OCI-LY7 (cell line): ENCODE data around the gene GPC4.

Experiments used
- EZH2phosphoT487 ChIP-seq: fragments of 200-600 bp; sonication (generic); IDR thresholded peaks from 2 replicates; pipeline ENCODE4 v1.6.1; 2018; ENCODE audit warnings: low read depth, borderline replicate concordance, mild to moderate bottlenecking, mixed run types, antibody characterized with exemption, low read length, moderate library complexity, mixed read lengths
- TF ChIP-seq, protein P1 (sequence below): fragments of 200-600 bp; sonication (generic); conservative IDR thresholded peaks from 2 replicates; pipeline ENCODE4 v1.5.1; 2014; ENCODE audit warnings: mild to moderate bottlenecking, antibody characterized with exemption, low read length, moderate library complexity, mixed read lengths

DNA sequence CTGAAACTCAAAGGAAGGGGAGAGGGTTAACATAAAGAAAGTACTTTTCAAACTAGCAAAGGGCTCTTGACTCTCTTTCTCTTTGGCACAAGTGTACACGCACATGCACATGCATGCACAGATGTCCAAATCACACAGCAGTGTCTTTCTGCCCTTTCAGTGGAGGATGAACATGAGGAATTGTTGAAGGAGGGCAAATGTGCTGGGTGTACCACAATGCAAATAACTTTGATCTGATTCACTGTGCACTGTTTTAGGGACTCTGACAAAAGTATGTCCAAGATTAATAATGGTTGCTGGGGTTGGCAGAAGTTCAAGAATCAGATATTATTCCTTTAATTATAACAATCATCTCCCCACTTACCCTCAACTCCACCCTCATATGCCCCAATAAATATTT lies 93.8 kb downstream of the GPC4 start:
- TF ChIP-seq, protein P1, sequence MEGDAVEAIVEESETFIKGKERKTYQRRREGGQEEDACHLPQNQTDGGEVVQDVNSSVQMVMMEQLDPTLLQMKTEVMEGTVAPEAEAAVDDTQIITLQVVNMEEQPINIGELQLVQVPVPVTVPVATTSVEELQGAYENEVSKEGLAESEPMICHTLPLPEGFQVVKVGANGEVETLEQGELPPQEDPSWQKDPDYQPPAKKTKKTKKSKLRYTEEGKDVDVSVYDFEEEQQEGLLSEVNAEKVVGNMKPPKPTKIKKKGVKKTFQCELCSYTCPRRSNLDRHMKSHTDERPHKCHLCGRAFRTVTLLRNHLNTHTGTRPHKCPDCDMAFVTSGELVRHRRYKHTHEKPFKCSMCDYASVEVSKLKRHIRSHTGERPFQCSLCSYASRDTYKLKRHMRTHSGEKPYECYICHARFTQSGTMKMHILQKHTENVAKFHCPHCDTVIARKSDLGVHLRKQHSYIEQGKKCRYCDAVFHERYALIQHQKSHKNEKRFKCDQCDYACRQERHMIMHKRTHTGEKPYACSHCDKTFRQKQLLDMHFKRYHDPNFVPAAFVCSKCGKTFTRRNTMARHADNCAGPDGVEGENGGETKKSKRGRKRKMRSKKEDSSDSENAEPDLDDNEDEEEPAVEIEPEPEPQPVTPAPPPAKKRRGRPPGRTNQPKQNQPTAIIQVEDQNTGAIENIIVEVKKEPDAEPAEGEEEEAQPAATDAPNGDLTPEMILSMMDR = no peak
- no peak for TF ChIP-seq EZH2phosphoT487
